GM15510 (cell line): ENCODE measurements around the gene RFXANK.

Experiments
- POLR2A ChIP-seq: IDR thresholded peaks from 3 replicates; pipeline ENCODE4 v1.6.1; 2011; ENCODE audit warnings: borderline replicate concordance; ENCODE audit not compliant: insufficient read length; ENCODE audit errors: extremely low read depth

Gene RFXANK

DNA sequence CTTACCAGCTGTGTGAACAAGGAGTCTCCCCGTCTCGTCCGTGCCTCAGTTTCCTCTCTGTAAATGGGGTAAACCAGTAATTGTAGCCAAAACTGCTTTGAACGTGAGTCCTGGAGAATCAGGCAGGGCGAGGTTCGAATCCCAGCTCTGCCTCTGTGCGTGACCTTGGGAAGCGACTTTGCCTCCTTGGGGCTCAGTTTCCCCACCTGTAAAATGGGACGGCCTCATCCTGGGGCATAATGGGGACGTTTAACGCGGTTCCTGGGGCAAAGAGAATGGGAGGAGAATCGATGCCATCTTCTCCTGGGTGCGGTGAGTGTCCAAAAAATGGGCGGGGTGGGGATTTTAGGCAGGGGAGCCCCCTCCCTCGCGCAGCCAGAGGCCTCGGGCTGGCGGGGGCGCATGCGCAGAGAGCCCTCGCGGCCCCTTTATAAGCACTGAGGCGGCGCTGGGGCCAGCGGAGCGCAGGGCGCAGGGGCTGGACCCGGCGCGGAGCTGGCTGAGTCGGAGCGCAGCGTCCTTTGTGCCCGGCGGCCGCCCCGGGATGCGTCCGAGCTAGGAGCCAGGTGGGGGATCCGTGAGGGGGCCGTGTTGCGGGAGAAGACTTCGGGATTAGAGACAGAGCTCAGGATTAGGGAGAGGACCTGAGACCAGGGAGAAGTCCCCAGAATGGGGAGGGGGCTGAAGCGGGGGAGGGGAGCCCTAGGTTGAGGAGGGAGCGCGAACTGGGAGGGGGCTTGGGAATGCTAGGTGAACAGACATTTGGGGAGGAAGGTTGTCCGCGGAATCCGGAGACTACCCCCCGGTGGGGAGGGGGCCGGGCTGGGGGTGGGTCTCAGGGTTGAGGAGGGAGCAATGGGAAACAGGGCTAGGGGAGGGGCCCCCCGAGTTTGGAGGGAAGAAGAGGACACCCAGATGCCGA is 19.7 kb downstream of the RFXANK start, which contains the start of gene NCAN:
TSS of gene NCAN (plus strand) at position 460 of the 922 bp plus-strand sequence. CDS start 4,996 bp downstream, outside the sequence.
- TF ChIP-seq POLR2A: no peak

DNA sequence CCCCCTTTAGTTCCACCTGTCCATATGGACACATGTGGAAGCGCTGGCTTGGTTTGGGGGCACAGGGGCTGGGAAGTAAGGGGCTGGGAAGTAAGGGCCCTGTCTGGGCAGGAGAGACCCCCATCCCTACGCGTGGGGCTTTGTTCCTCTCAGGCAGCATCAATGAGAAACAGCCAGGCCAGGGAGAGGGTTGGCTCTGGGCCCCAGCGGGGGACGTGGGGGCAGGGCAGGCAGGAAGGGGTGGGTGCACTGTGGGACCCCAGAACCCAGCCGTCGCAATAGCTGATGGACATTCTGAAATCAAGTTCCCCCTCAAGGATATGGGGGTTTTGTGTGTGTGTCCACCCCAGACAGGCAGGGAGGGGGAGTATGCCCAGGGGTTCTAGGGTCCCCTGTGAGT is 20.9 kb downstream of the RFXANK start:
- TF ChIP-seq POLR2A: no peak

DNA sequence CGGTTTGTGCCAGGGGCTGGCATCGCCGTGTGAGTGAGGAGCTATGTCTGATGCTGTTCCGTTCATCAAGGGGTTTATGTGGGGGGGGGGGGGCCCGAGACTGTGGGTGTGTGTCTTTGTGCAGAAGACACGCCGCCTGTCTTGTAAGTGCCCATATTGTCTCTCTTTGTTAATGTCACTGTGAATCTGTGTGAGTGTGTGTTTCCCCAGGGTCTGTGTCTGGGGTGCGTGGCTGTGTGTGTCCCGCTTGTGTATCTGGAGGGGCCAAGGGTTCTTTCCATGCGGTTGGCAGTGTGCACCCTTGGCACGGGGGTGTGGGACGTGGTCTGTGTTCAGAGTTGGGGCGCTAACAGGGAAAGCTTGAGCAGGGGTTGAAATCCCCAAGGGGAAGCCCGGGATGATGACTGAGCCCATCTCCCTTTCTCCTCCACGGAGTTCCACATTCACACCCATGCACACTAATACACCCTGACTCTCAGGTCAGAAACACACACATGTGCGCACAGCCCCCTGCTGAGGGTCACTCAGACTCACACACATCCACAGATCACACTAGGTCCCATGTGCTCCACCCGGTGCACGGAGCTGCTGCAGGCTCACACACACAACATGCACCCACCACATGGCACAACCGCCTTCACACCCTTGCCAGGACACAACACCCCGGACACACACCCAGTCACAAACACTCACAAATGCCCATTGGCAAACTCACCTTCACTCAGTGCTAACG is 21.5 kb downstream of the RFXANK start:
- no peak for TF ChIP-seq POLR2A

DNA sequence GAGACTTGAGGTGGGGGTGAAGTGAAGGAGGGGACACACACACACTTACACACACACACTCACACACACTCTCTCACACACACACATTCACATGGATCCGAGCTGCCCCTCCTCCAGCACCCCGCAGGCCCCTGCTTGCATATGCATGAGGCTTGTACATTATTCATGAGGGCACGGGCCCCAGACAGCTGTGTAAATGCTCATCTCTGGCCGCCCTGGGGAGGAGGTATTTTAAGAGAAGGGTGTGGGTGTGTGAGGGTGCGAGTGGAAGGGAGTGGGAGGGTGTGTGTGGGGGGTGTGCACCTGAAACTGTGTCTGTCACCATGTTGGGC is 22.1 kb downstream of the RFXANK start:
- no peak for TF ChIP-seq POLR2A

DNA sequence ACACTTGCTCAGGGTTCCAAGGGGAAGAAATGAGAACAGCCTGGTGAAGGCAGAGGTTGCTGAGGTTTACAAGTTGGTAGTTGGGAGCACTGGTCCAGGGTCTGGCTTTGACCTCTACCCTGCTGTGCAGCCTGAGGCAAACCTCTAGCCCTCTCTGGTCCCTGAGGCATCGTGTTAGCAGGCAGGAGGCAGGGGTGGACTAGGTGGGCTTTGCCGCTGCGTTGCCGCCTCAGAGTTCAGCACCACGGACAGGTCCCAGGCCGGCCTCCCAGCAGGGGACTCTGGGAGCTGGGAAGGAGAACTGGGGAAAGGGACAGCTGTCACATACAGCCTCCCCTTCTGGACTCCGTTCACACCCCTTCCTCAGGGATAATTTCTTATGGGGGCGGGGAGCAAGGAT is 22.8 kb downstream of the RFXANK start:
- TF ChIP-seq POLR2A: no peak

DNA sequence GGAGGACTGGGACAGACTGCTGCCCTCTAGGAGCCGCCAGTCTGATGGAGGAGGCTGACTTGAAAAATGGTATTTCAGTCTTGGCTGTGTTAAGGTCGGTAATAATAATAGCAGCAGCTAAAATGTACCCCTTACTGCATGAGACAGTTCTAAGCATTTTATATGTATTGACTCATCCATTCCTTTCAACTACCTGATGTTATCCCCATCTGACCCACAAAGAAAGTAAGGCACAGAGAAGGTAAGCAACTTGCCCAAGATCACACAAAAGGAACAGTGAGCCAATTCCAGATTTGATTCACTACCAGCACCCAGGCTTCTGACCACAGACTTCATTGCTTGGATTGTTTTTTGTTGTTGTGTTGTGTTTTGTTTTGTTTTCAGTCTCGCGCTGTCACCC is 23.7 kb downstream of the RFXANK start:
- TF ChIP-seq POLR2A: no peak

DNA sequence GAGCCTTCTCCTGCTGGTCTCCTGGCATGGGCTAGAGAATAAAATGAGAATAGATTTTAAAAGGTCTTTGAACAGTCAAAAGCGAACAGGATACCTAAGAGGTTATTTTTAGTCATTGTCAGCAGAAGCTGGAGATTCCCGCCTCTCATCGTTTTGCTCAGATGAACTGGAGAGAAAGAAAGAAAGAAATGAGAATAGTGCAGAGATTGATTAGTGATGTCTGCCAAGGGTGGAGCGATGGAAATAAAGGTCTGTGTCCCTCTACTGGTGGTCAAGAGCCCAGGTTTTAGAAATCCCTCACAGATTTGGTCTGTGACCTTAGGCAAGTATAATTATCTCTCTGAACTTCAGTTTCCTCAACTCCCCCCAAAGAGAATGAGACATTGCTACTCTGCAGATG is 25.0 kb downstream of the RFXANK start:
- TF ChIP-seq POLR2A: no peak

DNA sequence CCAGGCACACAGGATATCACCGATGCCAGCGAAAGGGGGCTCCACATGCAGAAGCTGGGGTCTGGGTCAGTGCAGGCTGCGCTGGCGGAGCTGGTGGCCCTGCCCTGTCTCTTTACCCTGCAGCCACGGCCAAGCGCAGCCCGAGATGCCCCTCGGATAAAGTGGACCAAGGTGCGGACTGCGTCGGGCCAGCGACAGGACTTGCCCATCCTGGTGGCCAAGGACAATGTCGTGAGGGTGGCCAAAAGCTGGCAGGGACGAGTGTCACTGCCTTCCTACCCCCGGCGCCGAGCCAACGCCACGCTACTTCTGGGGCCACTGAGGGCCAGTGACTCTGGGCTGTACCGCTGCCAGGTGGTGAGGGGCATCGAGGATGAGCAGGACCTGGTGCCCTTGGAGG is 26.9 kb downstream of the RFXANK start:
- no peak for TF ChIP-seq POLR2A

DNA sequence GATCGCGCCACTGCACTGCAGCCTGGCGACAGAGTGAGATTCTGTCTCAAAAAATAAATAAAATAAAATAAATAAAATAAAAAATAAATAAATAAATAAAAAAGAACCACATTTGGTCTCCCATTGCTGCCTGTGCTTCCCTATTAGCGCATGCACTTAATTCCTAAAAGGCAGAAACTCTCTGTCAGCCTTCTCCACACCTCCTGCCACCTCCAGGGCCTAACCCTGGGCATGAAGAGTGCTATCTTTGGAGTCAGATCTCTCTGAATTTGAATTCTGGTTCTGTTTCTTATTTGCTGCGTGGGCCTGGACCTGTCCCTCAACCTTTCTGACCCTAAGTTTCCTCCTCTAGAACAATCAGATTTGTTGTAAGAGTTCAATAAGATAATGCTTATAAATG is 31.0 kb downstream of the RFXANK start:
- TF ChIP-seq POLR2A: no peak

DNA sequence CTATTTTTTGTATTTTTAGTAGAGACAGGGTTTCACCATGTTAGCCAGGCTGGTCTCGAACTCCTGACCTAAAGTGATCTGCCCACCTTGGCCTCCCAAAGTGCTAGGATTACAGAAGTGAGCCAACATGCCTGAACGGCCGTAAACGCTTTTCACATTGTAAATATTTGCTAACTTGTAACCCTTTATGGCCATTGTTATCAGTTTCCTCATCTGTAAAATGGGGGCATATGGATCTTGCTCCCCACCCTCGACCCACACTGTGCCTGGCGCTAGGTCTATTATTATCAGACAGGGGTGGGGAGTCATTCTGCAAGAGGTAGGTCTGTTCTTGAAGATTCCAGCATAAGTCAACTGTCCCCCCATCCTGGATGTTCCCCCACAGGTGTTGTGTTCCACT is 31.6 kb downstream of the RFXANK start:
- TF ChIP-seq POLR2A: no peak

DNA sequence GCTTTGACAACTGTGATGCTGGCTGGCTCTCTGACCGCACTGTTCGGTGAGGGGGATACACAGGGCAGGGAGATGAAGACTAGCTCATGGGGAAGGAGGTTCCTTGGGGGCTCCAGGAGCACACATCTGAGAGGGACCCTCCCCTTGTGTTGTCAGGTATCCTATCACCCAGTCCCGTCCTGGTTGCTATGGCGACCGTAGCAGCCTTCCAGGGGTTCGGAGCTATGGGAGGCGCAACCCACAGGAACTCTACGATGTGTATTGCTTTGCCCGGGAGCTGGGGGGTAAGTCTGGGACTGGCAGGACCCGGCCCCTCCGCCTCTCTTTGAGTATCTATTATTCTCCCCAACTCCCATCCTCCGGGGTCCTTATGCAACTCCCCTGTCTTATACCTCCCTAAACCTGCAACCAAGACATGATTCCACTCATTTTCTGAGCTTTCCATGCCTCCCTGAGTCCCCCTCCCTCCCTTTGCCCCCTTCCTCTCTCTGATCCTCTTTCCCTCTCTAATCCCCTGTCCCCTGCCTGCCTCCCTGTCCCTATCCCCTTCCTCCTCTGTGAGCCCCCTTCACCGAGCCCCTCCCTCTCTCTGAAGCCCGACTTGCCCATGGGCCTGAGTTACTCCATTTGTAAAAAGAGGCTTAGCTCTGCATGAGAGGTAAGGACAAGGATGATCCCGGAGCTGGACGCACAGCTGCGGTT is 32.2 kb downstream of the RFXANK start:
- no peak for TF ChIP-seq POLR2A

DNA sequence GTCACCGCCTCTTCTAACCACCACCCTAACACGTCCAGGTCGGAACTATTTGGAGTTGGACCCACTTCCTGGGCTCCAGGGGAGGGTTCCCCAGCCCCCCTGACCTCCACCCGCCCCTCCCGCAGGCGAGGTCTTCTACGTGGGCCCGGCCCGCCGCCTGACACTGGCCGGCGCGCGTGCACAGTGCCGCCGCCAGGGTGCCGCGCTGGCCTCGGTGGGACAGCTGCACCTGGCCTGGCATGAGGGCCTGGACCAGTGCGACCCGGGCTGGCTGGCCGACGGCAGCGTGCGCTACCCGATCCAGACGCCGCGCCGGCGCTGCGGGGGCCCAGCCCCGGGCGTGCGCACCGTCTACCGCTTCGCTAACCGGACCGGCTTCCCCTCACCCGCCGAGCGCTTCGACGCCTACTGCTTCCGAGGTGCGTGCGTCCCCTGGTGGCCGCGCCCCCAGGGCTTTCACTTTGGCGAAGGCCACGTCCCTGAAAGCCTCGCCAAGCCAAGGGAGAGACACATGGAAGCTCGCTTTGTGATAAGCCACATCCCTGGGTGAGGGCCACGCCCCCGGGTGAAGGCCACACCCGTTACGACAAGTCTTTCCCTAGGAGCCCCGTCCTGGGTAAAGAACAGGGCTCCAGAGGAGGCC is 32.9 kb downstream of the RFXANK start:
- TF ChIP-seq POLR2A: no peak

DNA sequence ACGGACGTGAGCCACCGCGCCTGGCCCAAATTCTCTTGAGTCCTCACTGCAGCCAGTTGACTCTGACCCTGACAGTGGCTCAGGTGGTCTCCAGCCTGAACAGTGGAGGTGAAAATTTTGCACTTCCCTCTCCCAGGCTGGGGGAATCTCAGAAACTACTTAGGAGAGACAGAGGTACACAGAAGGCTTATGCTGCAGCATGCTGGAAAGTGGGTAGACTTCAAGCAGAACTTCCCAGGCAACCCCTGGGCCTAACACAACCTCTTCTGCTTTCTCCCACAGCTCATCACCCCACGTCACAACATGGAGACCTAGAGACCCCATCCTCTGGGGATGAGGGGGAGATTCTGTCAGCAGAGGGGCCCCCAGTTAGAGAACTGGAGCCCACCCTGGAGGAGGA is 34.1 kb downstream of the RFXANK start:
- no peak for TF ChIP-seq POLR2A

DNA sequence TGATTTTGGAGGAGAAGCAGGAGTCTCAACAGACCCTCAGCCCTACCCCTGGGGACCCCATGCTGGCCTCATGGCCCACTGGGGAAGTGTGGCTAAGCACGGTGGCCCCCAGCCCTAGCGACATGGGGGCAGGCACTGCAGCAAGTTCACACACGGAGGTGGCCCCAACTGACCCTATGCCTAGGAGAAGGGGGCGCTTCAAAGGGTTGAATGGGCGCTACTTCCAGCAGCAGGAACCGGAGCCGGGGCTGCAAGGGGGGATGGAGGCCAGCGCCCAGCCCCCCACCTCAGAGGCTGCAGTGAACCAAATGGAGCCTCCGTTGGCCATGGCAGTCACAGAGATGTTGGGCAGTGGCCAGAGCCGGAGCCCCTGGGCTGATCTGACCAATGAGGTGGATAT is 34.6 kb downstream of the RFXANK start:
- no peak for TF ChIP-seq POLR2A

DNA sequence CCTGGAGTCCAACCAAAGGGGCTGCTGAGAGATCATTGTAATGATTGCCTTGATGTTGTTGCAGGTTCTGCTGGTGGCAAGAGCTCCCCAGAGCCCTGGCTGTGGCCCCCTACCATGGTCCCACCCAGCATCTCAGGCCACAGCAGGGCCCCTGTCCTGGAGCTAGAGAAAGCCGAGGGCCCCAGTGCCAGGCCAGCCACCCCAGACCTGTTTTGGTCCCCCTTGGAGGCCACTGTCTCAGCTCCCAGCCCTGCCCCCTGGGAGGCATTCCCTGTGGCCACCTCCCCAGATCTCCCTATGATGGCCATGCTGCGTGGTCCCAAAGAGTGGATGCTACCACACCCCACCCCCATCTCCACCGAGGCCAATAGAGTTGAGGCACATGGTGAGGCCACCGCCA is 35.2 kb downstream of the RFXANK start:
- no peak for TF ChIP-seq POLR2A

DNA sequence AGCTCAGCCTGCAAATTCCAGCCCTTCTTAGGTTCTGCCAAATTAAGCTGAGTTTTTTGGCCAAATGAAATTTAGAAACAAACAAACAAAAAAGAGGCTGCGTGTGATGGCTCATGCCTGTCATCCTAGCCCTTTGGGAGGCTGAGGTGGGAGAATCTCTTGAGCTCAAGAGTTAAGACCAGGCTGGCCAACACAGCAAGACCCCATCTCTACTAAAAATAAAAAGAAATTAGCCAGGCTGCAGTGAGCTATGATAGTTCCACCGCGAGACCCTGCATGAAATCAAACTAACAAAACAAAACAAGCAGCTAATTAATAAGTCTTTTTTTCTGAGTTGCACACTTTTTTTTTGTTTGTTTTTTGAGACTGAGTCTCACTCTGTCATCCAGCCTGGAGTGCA is 37.6 kb downstream of the RFXANK start:
- no peak for TF ChIP-seq POLR2A

DNA sequence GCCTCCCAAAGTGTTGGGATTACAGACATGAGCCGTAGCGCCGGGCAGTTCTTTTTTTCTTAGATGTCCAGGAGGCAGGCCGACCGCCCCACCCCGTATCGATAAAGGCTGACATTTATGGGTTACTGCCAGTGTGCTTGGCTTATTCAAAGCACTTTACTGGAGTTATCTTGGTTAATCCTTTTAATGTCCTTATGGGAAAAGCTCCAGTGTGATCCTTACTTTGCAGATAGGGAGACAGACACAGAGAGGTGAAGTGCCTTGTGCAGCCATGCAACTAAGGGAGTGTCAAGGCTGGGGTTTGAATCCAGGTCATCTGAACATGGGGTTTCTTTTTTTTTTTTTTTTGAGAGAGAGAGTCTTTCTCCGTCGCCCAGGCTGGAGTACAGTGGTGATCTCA is 38.9 kb downstream of the RFXANK start:
- TF ChIP-seq POLR2A: no peak
